GM12878 (cell line): Measurements from ENCODE around the gene CCDC169. TPM values are rescaled to one million over a fixed set of nuclear protein-coding genes. Genes with fewer than 3 reads are reported as not detected.

Source experiments
- ATAC-seq: fragments of 200-7000 bp; cut with Tn5 transposase; 3 replicates; pipeline ENCODE4 v1.9.1; 2020; ENCODE audit warnings: mild to moderate bottlenecking, moderate library complexity
- BruUV-seq: library from RNA; stranded (reverse); fragments of 400-500 nt; replicated peaks from 2 replicates; lab custom pipeline; 2021; lab: Mats Ljungman, UMichigan
- CTCF ChIA-PET: fragments of 300-600 bp; sonication (Branson Sonifier 250); formaldehyde crosslinking; extraction: SDS; loops from one replicate; lab custom pipeline; 2021; ENCODE audit warnings: inconsistent platforms; lab: Yijun Ruan, JAX
- POLR2A ChIA-PET: fragments of 350-600 bp; formaldehyde crosslinking; extraction: SDS; loops from one replicate; lab custom pipeline; 2021; ENCODE audit warnings: inconsistent platforms; lab: Charles Lee
- RAD21 ChIA-PET: fragments of 300-600 bp; sonication (Branson Sonifier 250); formaldehyde crosslinking; loops from one replicate; lab custom pipeline; 2023; ENCODE audit warnings: antibody characterized with exemption; ENCODE audit not compliant: unreplicated experiment; lab: Charles Lee
- SMC1A ChIA-PET: fragments of 300-600 bp; sonication (Branson Sonifier 250); formaldehyde crosslinking; loops from one replicate; lab custom pipeline; 2023; ENCODE audit not compliant: unreplicated experiment, uncharacterized antibody; lab: Charles Lee
- DNase-seq: peaks from one replicate; pipeline ENCODE4 v3.0.0-alpha.2; 2011; ENCODE audit warnings: low read depth, low spot score
- FAIRE-seq: peaks from 3 replicates; lab custom pipeline; 2011; peaks lifted over from hg19 to GRCh38; lab: Jason Lieb, UNC
- H2AFZ ChIP-seq: 2 replicates; pipeline ENCODE4 v1.6.0; 2011; ENCODE audit warnings: low read depth, low read length, control low read depth; ENCODE audit not compliant: control insufficient read depth
- H3K27ac ChIP-seq: 2 replicates; pipeline ENCODE4 v1.5.1; 2011; ENCODE audit warnings: control low read depth; ENCODE audit not compliant: control insufficient read depth, insufficient read depth
- H3K27me3 ChIP-seq, 2 experiments: replicated peaks in 1 of 2; 2 replicates each; pipeline versions ENCODE4 v1.6.0 to v1.6.1; 2011; ENCODE audit warnings: low read length in 1 of 2; ENCODE audit not compliant: control insufficient read depth in 2 of 2, insufficient read depth in 2 of 2
- H3K36me3 ChIP-seq, 2 experiments: 2 replicates each; pipeline ENCODE4 v1.5.1; 2011; ENCODE audit warnings: low read length in 1 of 2; ENCODE audit not compliant: control insufficient read depth in 2 of 2, insufficient read depth in 2 of 2
- H3K4me1 ChIP-seq: 2 replicates; pipeline ENCODE4 v1.6.1; 2011; ENCODE audit warnings: mild to moderate bottlenecking, low read length, moderate library complexity, mixed read lengths; ENCODE audit not compliant: control insufficient read depth, insufficient read depth
- H3K4me2 ChIP-seq: 2 replicates; pipeline ENCODE4 v1.6.0; 2011; ENCODE audit warnings: control low read depth; ENCODE audit not compliant: control insufficient read depth, insufficient read depth
- H3K4me3 ChIP-seq: fragments of 200-600 bp; sonication (generic); 2 replicates; pipeline ENCODE4 v1.5.1; 2016
- H3K79me2 ChIP-seq: 2 replicates; pipeline ENCODE4 v1.6.0; 2011; ENCODE audit warnings: low read length; ENCODE audit not compliant: control insufficient read depth, insufficient read depth
- H3K9ac ChIP-seq: 2 replicates; pipeline ENCODE4 v1.8.0; 2011; ENCODE audit warnings: low read length, control low read depth, mixed read lengths; ENCODE audit not compliant: control insufficient read depth, insufficient read depth
- H3K9me3 ChIP-seq: replicated peaks from 3 replicates; pipeline ENCODE4 v1.5.1; 2011; ENCODE audit warnings: mild to moderate bottlenecking, low read length; ENCODE audit not compliant: control insufficient read depth, insufficient read depth
- H4K20me1 ChIP-seq: 2 replicates; pipeline ENCODE4 v1.6.0; 2011; ENCODE audit not compliant: control insufficient read depth, insufficient read depth
- ASH2L ChIP-seq: fragments of 300-600, 200-600 bp; sonication (generic); IDR thresholded peaks from 2 replicates; pipeline ENCODE4 v1.6.1; 2017; ENCODE audit warnings: low read depth, mild to moderate bottlenecking, borderline replicate concordance
- BCLAF1 ChIP-seq: fragments of 450-650 bp; IDR thresholded peaks from 2 replicates; pipeline ENCODE4 v1.6.1; 2017; ENCODE audit warnings: antibody characterized with exemption, mild to moderate bottlenecking, moderate library complexity
- CBX3 ChIP-seq: fragments of 200-600 bp; sonication (generic); IDR thresholded peaks from 2 replicates; pipeline ENCODE4 v1.6.1; 2016; ENCODE audit warnings: low read depth, borderline replicate concordance
- EED ChIP-seq: sonication (generic); IDR thresholded peaks from 2 replicates; pipeline ENCODE4 v1.6.1; 2016; ENCODE audit warnings: antibody characterized with exemption, low read depth
- ETV6 ChIP-seq, 2 experiments: fragments of 450-650 bp in 1 of 2; IDR thresholded peaks in 1 of 2; conservative IDR thresholded peaks in 1 of 2; 2 replicates each; pipeline ENCODE4 v1.6.1; 2014; ENCODE audit warnings: antibody characterized with exemption in 1 of 2, borderline replicate concordance in 1 of 2, low read depth in 1 of 2, mild to moderate bottlenecking in 1 of 2, moderate library complexity in 1 of 2
- GABPA ChIP-seq: IDR thresholded peaks from 2 replicates; pipeline ENCODE4 v1.6.1; 2014; ENCODE audit warnings: antibody characterized with exemption, low read depth, mild to moderate bottlenecking, inconsistent platforms
- MXI1 ChIP-seq: fragments of 150-350 bp; IDR thresholded peaks from 2 replicates; pipeline ENCODE4 v1.6.1; 2011; ENCODE audit warnings: low read depth, mild to moderate bottlenecking, inconsistent platforms, low read length, improper control_type of control experiment
- MYB ChIP-seq: fragments of 150-350 bp; IDR thresholded peaks from 2 replicates; pipeline ENCODE4 v1.6.1; 2014; ENCODE audit warnings: mild to moderate bottlenecking, low read depth, low read length, borderline replicate concordance
- POLR2AphosphoS2 ChIP-seq: IDR thresholded peaks from 2 replicates; pipeline ENCODE4 v1.6.1; 2011; ENCODE audit warnings: low read depth, mild to moderate bottlenecking, low read length, improper control_type of control experiment, moderate library complexity
- RELA ChIP-seq: fragments of 450-650 bp; IDR thresholded peaks from 2 replicates; pipeline ENCODE4 v1.8.0; 2014; ENCODE audit warnings: borderline replicate concordance; ENCODE audit not compliant: partially characterized antibody
- RUNX3 ChIP-seq: IDR thresholded peaks from 2 replicates; pipeline ENCODE4 v1.6.1; 2012; ENCODE audit warnings: low read length, inconsistent platforms
- STAT3 ChIP-seq: IDR thresholded peaks from 2 replicates; pipeline ENCODE4 v1.6.1; 2011; ENCODE audit warnings: low read depth, low read length, improper control_type of control experiment
- SUPT20H ChIP-seq: IDR thresholded peaks from 2 replicates; pipeline ENCODE4 v1.6.1; 2011; ENCODE audit warnings: low read depth, mild to moderate bottlenecking, low read length, moderate library complexity, borderline replicate concordance; ENCODE audit not compliant: control insufficient read depth
- TBL1XR1 ChIP-seq: IDR thresholded peaks from 2 replicates; pipeline ENCODE4 v1.6.1; 2012; ENCODE audit warnings: low read depth, low read length, improper control_type of control experiment
- ZBTB33 ChIP-seq: fragments of 450-650 bp; IDR thresholded peaks from 2 replicates; pipeline ENCODE4 v1.6.1; 2017; ENCODE audit warnings: mild to moderate bottlenecking
- ZNF622 ChIP-seq: fragments of 450-650 bp; IDR thresholded peaks from 2 replicates; pipeline ENCODE4 v1.6.1; 2017; ENCODE audit warnings: mild to moderate bottlenecking, inconsistent platforms
- WGBS: methylation state at CpG from one replicate; pipeline ENCODE4 v1.1.6; 2016; ENCODE audit warnings: low lambda C conversion rate; ENCODE audit not compliant: insufficient replicate concordance, insufficient coverage; ENCODE audit errors: missing lambda C conversion rate; 5-methylcytosine and 5-hydroxymethylcytosine counted together
- in situ Hi-C: fragments of 300-500 bp; cut with MboI; formaldehyde crosslinking; loops from 9 replicates; pipeline ENCODE4 v1.14.3; 2018; ENCODE audit warnings: mixed read lengths
- intact Hi-C: fragments of 100-400 bp; cut with micrococcal nuclease; formaldehyde crosslinking; loops from one replicate; pipeline ENCODE4 v1.14.2; 2022; ENCODE audit not compliant: unreplicated experiment
- polyA plus RNA-seq, 11 experiments: library from polyadenylated mRNA; depleted of rRNA in 4 of 11; unstranded in 6 of 11; stranded (reverse) in 5 of 11; fragments of >200 nt; fragmentation: Nextera tagmentation in 4 of 11; fragmentation: Illumina TruSeq in 1 of 11; extraction: Ambion mirVana in 4 of 11; extraction: Trizol in 1 of 11; gene quantifications; 1 replicate in 1 of 11; 2 replicates in 10 of 11; pipeline versions ENCODE4 v1.2.1 to v1.2.3, GENCODE V29; 2011 to 2016; ENCODE audit warnings: inconsistent platforms in 2 of 11, missing spikeins in 2 of 11, low read depth in 1 of 11
- total RNA-seq, 4 experiments: library from RNA; depleted of rRNA in 3 of 4; stranded (reverse); fragments of >200 nt in 3 of 4; fragmentation: Illumina TruSeq in 1 of 4; extraction: Trizol in 1 of 4; gene quantifications; 2 replicates each; pipeline versions ENCODE4 v1.2.1 to v1.2.3, GENCODE V29; 2013 to 2021

Gene CCDC169
- total and polyA plus RNA-seq, 10 of the 15 experiments (the other 5 are each of a cell fraction or from before 2014, with no cell fraction given): 0.13 to 1.4 (median 0.24) TPM; not detected in 4

GRCh38 chr13:36207672-36208071, 89.9 kb downstream of the CCDC169 start (continued):
- TF ChIP-seq RELA: no peak
- no peak for TF ChIP-seq ZBTB33
- no peak for TF ChIP-seq BCLAF1
- no peak for TF ChIP-seq ASH2L
- no peak for TF ChIP-seq CBX3
- TF ChIP-seq EED: no peak
- no peak for TF ChIP-seq TBL1XR1

- FAIRE-seq (no peak), ATAC-seq (no peak), DNase-seq (no peak)
- H3K4me2 ChIP-seq: no peak overlapping the region
- no peak overlapping the region for H2AFZ ChIP-seq
- no peaks in the 10 kb centered on the region for H3K9me3 ChIP-seq
- no peaks in the 10 kb centered on the region for H3K79me2 ChIP-seq
- intact Hi-C loops: no loop called here
- H3K4me1 ChIP-seq: no peaks in the 10 kb centered on the region
- RAD21 ChIA-PET: no interaction called here
- H4K20me1 ChIP-seq: no peaks in the 10 kb centered on the region
- WGBS: 100% methylated on average over 1 of the region's 1 CpG
- no peak overlapping the region for H3K27ac ChIP-seq
- CTCF ChIA-PET: no interaction called here
- no TSS peak for BruUV-seq
- POLR2A ChIA-PET: no interaction called here
- in situ Hi-C loops: no loop called here
- H3K36me3 ChIP-seq: no peaks in the 10 kb centered on the region
- no peak overlapping the region for H3K4me3 ChIP-seq
- SMC1A ChIA-PET: no interaction called here
- no peak overlapping the region for H3K9ac ChIP-seq
- no peaks in the 10 kb centered on the region for H3K27me3 ChIP-seq
- TF ChIP-seq ETV6 (conservative IDR thresholded peaks at IDR 0.05 in 1 of 2, IDR thresholded peaks at IDR 0.05 in 1 of 2; ENCODE audit: borderline replicate concordance in 1 of 2, low read depth in 1 of 2) (no peak), POLR2AphosphoS2 (no peak), ZNF622 (no peak), SUPT20H (no peak), RUNX3 (no peak), ZBTB33 (no peak), MYB (no peak), MXI1 (no peak), STAT3 (no peak), GABPA (no peak)
Measured at GRCh38 chr13:36193151-36193855, 104.3 kb downstream of the CCDC169 start.
